Fibroblast of villous mesenchyme (primary cell): ENCODE measurements around the gene SOS1. TPM values are rescaled to one million over a fixed set of nuclear protein-coding genes. Genes with fewer than 3 reads are reported as not detected.
"Not testable (repeated sequence)": the region's sequence is repeated elsewhere in the genome, so short reads cannot be mapped to it uniquely, and the experiment has no call there.

ENCODE experiments used
- DNase-seq: peaks from one replicate; pipeline ENCODE4 v3.0.0-alpha.2; 2010; ENCODE audit warnings: low read depth
- H3K4me3 ChIP-seq: 2 replicates; pipeline ENCODE4 v1.5.1; 2011; ENCODE audit warnings: low read depth, mild to moderate bottlenecking, low read length
- CTCF ChIP-seq: IDR thresholded peaks from 2 replicates; pipeline ENCODE4 v1.5.1; 2012; ENCODE audit warnings: low read depth, mild to moderate bottlenecking, low read length; ENCODE audit not compliant: insufficient read depth
- total RNA-seq: library from RNA; depleted of rRNA; stranded (reverse); fragments of >200 nt; gene quantifications from 2 replicates; pipeline ENCODE4 v1.2.3, GENCODE V29; 2012

Gene SOS1
- total RNA-seq, 1 donor: 21.2 TPM

- DNase-seq: no peak
- TF ChIP-seq CTCF: no peak
Observed at GRCh38 chr2:38943784-38944183, 177.1 kb downstream of the SOS1 start.

GRCh38 chr2:38940746-38941145 is 180.1 kb downstream of the SOS1 start:
- no peak for DNase-seq
- no peak for TF ChIP-seq CTCF
- no peak overlapping the region for H3K4me3 ChIP-seq

More at GRCh38 chr2:38943784-38944183, 177.1 kb downstream of the SOS1 start:
- H3K4me3 ChIP-seq: no peak overlapping the region

GRCh38 chr2:38937548-38937947 is 183.3 kb downstream of the SOS1 start:
- DNase-seq: no peak
- TF ChIP-seq CTCF: no peak
- H3K4me3 ChIP-seq: no peak overlapping the region

GRCh38 chr2:38936516-38936915 is 184.3 kb downstream of the SOS1 start:
- not testable (repeated sequence) for H3K4me3 ChIP-seq, DNase-seq

GRCh38 chr2:38935568-38936172 is 185.2 kb downstream of the SOS1 start:
- TF ChIP-seq CTCF: no peak
- H3K4me3 ChIP-seq: no peak overlapping the region
- DNase-seq: peak; percentile 27

GRCh38 chr2:38934742-38935141 is 186.1 kb downstream of the SOS1 start:
- TF ChIP-seq CTCF: no peak
- no peak for DNase-seq
- H3K4me3 ChIP-seq: no peak overlapping the region

- DNase-seq: peak; percentile 63
- TF ChIP-seq CTCF: no peak
- no peak overlapping the region for H3K4me3 ChIP-seq
Observed at GRCh38 chr2:38933653-38934052, 187.2 kb downstream of the SOS1 start.
